Measurements from ENCODE around the gene OLFML2A. TPM values are rescaled to one million over a fixed set of nuclear protein-coding genes. Genes with fewer than 3 reads are reported as not detected.

OLFML2A gene
- total and polyA plus RNA-seq, 2 of the 13 experiments (the other 11 are each of a cell fraction or from before 2014, with no cell fraction given), result 0.01 to 0.02 TPM

DNA sequence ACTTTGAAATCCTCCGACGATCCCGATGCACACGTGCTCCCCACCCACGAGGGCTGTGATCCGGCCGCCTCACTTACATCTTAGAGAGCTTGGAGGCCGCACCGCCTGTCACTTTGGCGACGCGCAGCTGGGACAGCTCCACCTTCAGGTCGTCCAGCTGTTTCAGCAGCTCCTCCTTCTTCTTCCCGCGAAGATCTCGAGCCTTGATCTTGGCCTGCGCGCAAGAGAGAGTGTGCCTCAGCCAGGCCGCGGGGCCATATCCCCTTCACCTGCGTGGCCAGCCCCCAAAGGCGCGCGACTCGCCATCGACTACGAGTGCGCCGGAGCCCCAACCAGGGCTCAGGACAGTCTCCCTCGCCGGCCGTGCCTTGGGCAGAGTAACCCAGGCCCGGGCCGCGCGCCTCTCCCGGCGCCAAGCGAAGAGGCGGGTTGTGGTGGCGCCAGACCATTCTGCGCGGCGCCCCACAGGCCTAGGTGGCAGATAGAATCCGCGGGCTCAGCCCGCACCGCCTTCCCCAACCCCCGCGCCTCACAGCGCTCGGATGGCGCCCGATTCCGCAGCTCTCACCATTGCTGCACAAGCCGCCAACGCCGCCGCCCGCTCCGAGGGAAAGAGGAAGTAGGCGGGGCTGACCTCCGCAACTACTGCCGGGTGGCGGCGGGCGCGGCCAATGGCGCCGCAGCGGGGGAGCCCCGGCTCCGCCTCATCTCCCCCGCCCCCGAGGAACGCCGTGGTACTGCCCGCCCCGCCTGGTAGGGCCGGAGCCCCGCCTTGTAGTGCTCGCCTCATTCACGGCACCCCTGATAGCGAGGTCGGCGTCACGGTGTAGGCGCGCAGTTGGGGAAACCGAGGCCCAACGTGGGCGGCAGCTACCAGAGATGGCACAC, 84.7 kb downstream of the OLFML2A start, which contains the start of the genes ARPC5L and RPL35 (continued):
- TF ChIP-seq MXD4 (CRISPR knock-in tag; IDR thresholded peaks at IDR 0.05) (peak; percentile 53), NFE2 (CRISPR knock-in tag; IDR thresholded peaks at IDR 0.05) (no peak), ZNF343 (CRISPR knock-in tag; IDR thresholded peaks at IDR 0.05) (no peak; the same call in 1 of the 2 replicates), SRF (IDR thresholded peaks at IDR 0.05; ENCODE audit: low read depth, low read length) (no peak), HNF1B (CRISPR knock-in tag; IDR thresholded peaks at IDR 0.05) (peak; percentile 96), CBX5 (CRISPR knock-in tag; IDR thresholded peaks at IDR 0.05; ENCODE audit: borderline replicate concordance) (no peak; the same call in 1 of the 2 replicates), HNRNPK (IDR thresholded peaks at IDR 0.05; ENCODE audit: low read depth, low read length, poor library complexity, severe bottlenecking) (peak; percentile 82), ZNF331 (CRISPR knock-in tag; IDR thresholded peaks at IDR 0.05) (peak; percentile 55), ZZZ3 (CRISPR knock-in tag; IDR thresholded peaks at IDR 0.05; ENCODE audit: borderline replicate concordance) (peak; percentile 93; the same call in 1 of the 2 replicates), PAWR (CRISPR knock-in tag; IDR thresholded peaks at IDR 0.05; ENCODE audit: borderline replicate concordance) (no peak), ZNF777 (CRISPR knock-in tag; IDR thresholded peaks at IDR 0.05) (peak; percentile 73; the same call in 1 of the 2 replicates), ZMAT3 (CRISPR knock-in tag; conservative IDR thresholded peaks at IDR 0.05) (peak; percentile 70), ZNF253 (CRISPR knock-in tag; IDR thresholded peaks at IDR 0.05; ENCODE audit: borderline replicate concordance) (peak; percentile 53; the same call in 1 of the 2 replicates), SIX4 (CRISPR knock-in tag; IDR thresholded peaks at IDR 0.05) (no peak), MIXL1 (CRISPR knock-in tag; IDR thresholded peaks at IDR 0.05) (no peak), ZNF580 (CRISPR knock-in tag; IDR thresholded peaks at IDR 0.05; ENCODE audit: borderline replicate concordance, low read depth) (peak; percentile 23; the same call in 1 of the 2 replicates), ZNF816 (CRISPR knock-in tag; IDR thresholded peaks at IDR 0.05; ENCODE audit: borderline replicate concordance) (peak; percentile 58), NKX3-1 (CRISPR knock-in tag; IDR thresholded peaks at IDR 0.05) (peak; percentile 90; the same call in 1 of the 2 replicates)
- TF ChIP-seq, protein P1, sequence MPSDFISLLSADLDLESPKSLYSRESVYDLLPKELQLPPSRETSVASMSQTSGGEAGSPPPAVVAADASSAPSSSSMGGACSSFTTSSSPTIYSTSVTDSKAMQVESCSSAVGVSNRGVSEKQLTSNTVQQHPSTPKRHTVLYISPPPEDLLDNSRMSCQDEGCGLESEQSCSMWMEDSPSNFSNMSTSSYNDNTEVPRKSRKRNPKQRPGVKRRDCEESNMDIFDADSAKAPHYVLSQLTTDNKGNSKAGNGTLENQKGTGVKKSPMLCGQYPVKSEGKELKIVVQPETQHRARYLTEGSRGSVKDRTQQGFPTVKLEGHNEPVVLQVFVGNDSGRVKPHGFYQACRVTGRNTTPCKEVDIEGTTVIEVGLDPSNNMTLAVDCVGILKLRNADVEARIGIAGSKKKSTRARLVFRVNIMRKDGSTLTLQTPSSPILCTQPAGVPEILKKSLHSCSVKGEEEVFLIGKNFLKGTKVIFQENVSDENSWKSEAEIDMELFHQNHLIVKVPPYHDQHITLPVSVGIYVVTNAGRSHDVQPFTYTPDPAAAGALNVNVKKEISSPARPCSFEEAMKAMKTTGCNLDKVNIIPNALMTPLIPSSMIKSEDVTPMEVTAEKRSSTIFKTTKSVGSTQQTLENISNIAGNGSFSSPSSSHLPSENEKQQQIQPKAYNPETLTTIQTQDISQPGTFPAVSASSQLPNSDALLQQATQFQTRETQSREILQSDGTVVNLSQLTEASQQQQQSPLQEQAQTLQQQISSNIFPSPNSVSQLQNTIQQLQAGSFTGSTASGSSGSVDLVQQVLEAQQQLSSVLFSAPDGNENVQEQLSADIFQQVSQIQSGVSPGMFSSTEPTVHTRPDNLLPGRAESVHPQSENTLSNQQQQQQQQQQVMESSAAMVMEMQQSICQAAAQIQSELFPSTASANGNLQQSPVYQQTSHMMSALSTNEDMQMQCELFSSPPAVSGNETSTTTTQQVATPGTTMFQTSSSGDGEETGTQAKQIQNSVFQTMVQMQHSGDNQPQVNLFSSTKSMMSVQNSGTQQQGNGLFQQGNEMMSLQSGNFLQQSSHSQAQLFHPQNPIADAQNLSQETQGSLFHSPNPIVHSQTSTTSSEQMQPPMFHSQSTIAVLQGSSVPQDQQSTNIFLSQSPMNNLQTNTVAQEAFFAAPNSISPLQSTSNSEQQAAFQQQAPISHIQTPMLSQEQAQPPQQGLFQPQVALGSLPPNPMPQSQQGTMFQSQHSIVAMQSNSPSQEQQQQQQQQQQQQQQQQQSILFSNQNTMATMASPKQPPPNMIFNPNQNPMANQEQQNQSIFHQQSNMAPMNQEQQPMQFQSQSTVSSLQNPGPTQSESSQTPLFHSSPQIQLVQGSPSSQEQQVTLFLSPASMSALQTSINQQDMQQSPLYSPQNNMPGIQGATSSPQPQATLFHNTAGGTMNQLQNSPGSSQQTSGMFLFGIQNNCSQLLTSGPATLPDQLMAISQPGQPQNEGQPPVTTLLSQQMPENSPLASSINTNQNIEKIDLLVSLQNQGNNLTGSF (CRISPR knock-in tag; IDR thresholded peaks at IDR 0.05), result peak; percentile 80; the same call in 1 of the 2 replicates
- TF ChIP-seq, protein P2, sequence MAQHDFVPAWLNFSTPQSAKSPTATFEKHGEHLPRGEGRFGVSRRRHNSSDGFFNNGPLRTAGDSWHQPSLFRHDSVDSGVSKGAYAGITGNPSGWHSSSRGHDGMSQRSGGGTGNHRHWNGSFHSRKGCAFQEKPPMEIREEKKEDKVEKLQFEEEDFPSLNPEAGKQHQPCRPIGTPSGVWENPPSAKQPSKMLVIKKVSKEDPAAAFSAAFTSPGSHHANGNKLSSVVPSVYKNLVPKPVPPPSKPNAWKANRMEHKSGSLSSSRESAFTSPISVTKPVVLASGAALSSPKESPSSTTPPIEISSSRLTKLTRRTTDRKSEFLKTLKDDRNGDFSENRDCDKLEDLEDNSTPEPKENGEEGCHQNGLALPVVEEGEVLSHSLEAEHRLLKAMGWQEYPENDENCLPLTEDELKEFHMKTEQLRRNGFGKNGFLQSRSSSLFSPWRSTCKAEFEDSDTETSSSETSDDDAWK (CRISPR knock-in tag; IDR thresholded peaks at IDR 0.05), result no peak
- TF ChIP-seq, protein P3, sequence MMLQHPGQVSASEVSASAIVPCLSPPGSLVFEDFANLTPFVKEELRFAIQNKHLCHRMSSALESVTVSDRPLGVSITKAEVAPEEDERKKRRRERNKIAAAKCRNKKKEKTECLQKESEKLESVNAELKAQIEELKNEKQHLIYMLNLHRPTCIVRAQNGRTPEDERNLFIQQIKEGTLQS (CRISPR knock-in tag; IDR thresholded peaks at IDR 0.05), result no peak

All from HepG2 (cell line).